Left ventricle myocardium inferior (tissue), 1 donor: ENCODE measurements around the gene TRMT44. TPM values are rescaled to one million over a fixed set of nuclear protein-coding genes. Genes with fewer than 3 reads are reported as not detected.

ENCODE experiments used
- DNase-seq: peaks from one replicate; pipeline ENCODE4 v3.0.0-alpha.2; 2020
- H3K27ac ChIP-seq: fragments of 200-600 bp; replicated peaks from 2 replicates; pipeline ENCODE4 v1.8.0; 2021
- H3K27me3 ChIP-seq: fragments of 200-600 bp; 2 replicates; pipeline ENCODE4 v1.8.0; 2021; ENCODE audit warnings: low read depth
- H3K36me3 ChIP-seq: fragments of 200-600 bp; 2 replicates; pipeline ENCODE4 v1.8.0; 2021
- H3K4me1 ChIP-seq: fragments of 200-600 bp; 2 replicates; pipeline ENCODE4 v1.8.0; 2021
- H3K4me3 ChIP-seq: fragments of 200-600 bp; 2 replicates; pipeline ENCODE4 v1.8.0; 2021; ENCODE audit warnings: mild to moderate bottlenecking, moderate library complexity
- H3K9me3 ChIP-seq: fragments of 200-600 bp; replicated peaks from 2 replicates; pipeline ENCODE4 v1.8.0; 2021
- CTCF ChIP-seq: fragments of 200-600 bp; IDR thresholded peaks from 2 replicates; pipeline ENCODE4 v1.8.0; 2021; ENCODE audit warnings: antibody characterized with exemption, mild to moderate bottlenecking, borderline replicate concordance
- intact Hi-C: fragments of 100-400 bp; cut with micrococcal nuclease; formaldehyde crosslinking; loops from one replicate; pipeline ENCODE4 v1.11.0; 2022
- total RNA-seq: library from RNA; stranded (reverse); fragmentation: NEBNext Ultra II Directional; extraction: Animal tissue kit (Norgen Biotek cat#: 25700); gene quantifications from one replicate; pipeline ENCODE4 v1.2.1, GENCODE V29; 2021
- donor health status: DM: no; HTN: yes; CAD: no; lungs with severe emphysema.

TRMT44 gene
- total RNA-seq, 1 donor from 2014 or later, result 9.2 TPM

GRCh38 chr4:8463811-8464210 is 23.2 kb downstream of the TRMT44 start:
- Histone ChIP-seq H3K4me3 (no peak overlapping the region), H3K36me3 (peaks cover 92% of the 10 kb centered on the region), H3K4me1 (no peaks in the 10 kb centered on the region), H3K27ac (no peak overlapping the region), H3K27me3 (no peaks in the 10 kb centered on the region), H3K9me3 (no peaks in the 10 kb centered on the region)
- intact Hi-C loops, result loop anchor here (10.0 kb wide), 1 partner anchor 131 kb away; the partner anchor contains the start of gene CPZ
- no peak for TF ChIP-seq CTCF
- no peak for DNase-seq

DNA sequence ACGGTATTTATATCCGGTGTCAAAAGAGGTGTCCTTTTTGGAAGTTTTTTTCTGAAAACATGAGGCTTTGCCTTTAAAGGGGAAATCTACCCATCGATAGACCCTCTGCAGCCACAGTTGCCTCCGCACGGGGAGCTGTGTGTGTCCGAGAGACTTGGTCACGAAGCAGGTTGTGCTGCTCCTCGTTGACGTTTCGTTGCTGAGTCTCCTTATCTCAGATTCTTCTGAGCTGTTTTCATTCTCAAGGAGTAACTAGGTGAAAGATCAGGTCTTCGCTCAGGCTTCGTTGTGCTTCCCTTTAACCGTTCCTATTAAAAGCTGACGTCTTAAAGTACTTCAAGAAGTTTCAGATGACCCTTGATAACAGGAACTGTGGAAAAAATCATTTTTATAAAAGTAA is 23.8 kb downstream of the TRMT44 start:
- no peak for DNase-seq
- no peaks in the 10 kb centered on the region for H3K9me3 ChIP-seq
- intact Hi-C loops, result loop anchor here (10.0 kb wide), 1 partner anchor 130 kb away; the partner anchor contains the start of gene CPZ
- no peak overlapping the region for H3K4me3 ChIP-seq
- no peaks in the 10 kb centered on the region for H3K4me1 ChIP-seq
- no peaks in the 10 kb centered on the region for H3K27me3 ChIP-seq
- H3K27ac ChIP-seq, result no peak overlapping the region
- H3K36me3 ChIP-seq, result peaks cover 92% of the 10 kb centered on the region
- TF ChIP-seq CTCF, result no peak

GRCh38 chr4:8465615-8466611 is 25.3 kb downstream of the TRMT44 start:
- intact Hi-C loops, result loop anchor here (10.0 kb wide), 1 partner anchor 129 kb away; the partner anchor contains the start of gene CPZ
- TF ChIP-seq CTCF, result no peak
- H3K36me3 ChIP-seq, result peaks cover 86% of the 10 kb centered on the region

GRCh38 chr4:8467016-8467415 is 26.4 kb downstream of the TRMT44 start:
- no peak for TF ChIP-seq CTCF
- Histone ChIP-seq H3K27ac (no peak overlapping the region), H3K4me3 (no peak overlapping the region), H3K36me3 (peaks cover 81% of the 10 kb centered on the region), H3K27me3 (no peaks in the 10 kb centered on the region), H3K4me1 (no peaks in the 10 kb centered on the region), H3K9me3 (no peaks in the 10 kb centered on the region)
- DNase-seq, result no peak
- intact Hi-C loops, result loop anchor here (10.0 kb wide), 1 partner anchor 128 kb away; the partner anchor contains the start of gene CPZ

More at GRCh38 chr4:8465615-8466611, 25.3 kb downstream of the TRMT44 start:
- Histone ChIP-seq H3K4me1 (no peaks in the 10 kb centered on the region), H3K27ac (no peak overlapping the region), H3K27me3 (no peaks in the 10 kb centered on the region), H3K9me3 (no peaks in the 10 kb centered on the region), H3K4me3 (no peak overlapping the region)
- no peak for DNase-seq

DNA sequence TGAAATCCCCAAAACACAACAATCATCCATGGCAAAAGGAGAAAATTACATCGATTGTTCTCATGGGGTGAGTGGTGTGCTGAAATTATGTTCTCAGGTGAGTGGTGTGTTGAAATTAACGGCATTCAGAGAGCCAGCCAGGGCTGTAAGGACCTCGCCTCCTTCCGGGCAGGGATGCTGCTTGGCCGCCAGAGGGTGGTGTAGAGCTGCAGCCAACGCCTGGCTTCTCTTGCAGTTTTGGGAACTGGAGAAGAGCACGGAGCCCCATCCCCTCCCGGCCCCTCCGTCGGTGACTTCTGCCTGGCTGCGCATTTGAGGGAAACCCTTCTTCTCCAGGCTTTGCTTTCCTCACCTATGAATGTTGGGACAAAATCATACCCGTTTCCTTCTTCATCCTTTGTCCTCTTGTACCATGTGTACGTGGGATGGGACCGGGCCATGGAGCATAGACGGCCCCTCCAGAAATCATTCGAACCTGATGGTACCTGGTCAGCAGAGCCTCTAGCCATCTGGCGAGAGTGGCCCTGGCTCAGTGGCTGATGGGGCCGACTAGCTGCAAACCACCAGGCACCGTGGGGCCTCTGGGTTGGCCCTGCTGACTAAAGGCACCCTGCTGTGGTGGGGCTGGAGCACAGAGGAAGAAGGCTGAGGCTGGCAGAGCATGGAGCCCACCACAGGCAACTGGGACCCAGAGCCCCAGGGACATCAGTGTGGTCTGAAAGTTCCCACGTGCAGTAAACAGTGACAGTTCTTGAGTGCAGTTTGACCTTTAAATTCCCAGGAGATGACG is 28.4 kb downstream of the TRMT44 start:
- TF ChIP-seq CTCF, result peak; percentile 93
- Histone ChIP-seq H3K36me3 (peaks cover 64% of the 10 kb centered on the region), H3K9me3 (no peaks in the 10 kb centered on the region)

More for the DNA sequence above, 28.4 kb downstream of the TRMT44 start:
- H3K27me3 ChIP-seq, result no peaks in the 10 kb centered on the region
- no peak overlapping the region for H3K4me3 ChIP-seq
- intact Hi-C loops, result loop anchor here (10.0 kb wide), 1 partner anchor 126 kb away; the partner anchor contains the start of gene CPZ
- peaks cover 16% of the 10 kb centered on the region for H3K4me1 ChIP-seq
- DNase-seq, result peak; percentile 40
- no peak overlapping the region for H3K27ac ChIP-seq
